NCI-H2029 treated with DMSO at 0.1 percent for 48 hours (cell line): Measurements from ENCODE around the gene MAP1A.

Source experiments
- DNase-seq: peaks from one replicate; lab custom pipeline; 2025; lab: John Stamatoyannopoulos, UW

MAP1A gene

GRCh38 chr15:43517354-43518196 lies at the start of gene MAP1A:
TSS of gene MAP1A (plus strand) at chr15:43517608. CDS start at chr15:43521474, 3,866 bp downstream.
- DNase-seq = no peak

- DNase-seq = no peak
Observed at GRCh38 chr15:43469867-43470266, 47.5 kb upstream of the MAP1A start.

GRCh38 chr15:43471975-43472374 lies 45.4 kb upstream of the MAP1A start:
- DNase-seq = no peak

- no peak for DNase-seq
Observed at GRCh38 chr15:43473885-43474284, 43.5 kb upstream of the MAP1A start.

- no peak for DNase-seq
Observed at GRCh38 chr15:43483297-43484128, 33.9 kb upstream of the MAP1A start.

- DNase-seq = no peak
Observed at GRCh38 chr15:43484455-43484854, 33.0 kb upstream of the MAP1A start.

GRCh38 chr15:43487271-43487895 lies 30.0 kb upstream of the MAP1A start:
- no peak for DNase-seq

GRCh38 chr15:43488790-43489189 lies 28.6 kb upstream of the MAP1A start:
- DNase-seq = no peak

GRCh38 chr15:43489191-43489590 lies 28.2 kb upstream of the MAP1A start:
- DNase-seq = peak; percentile 6

- no peak for DNase-seq
Observed at GRCh38 chr15:43492266-43492665, 25.1 kb upstream of the MAP1A start.

GRCh38 chr15:43492673-43493601 lies 24.5 kb upstream of the MAP1A start, which contains the start of gene TP53BP1:
TSS of gene TP53BP1 (minus strand) at chr15:43493156. CDS start at chr15:43493043, 113 bp downstream.
- peak; percentile 39 for DNase-seq

- DNase-seq = no peak
Observed at GRCh38 chr15:43493703-43494472, 23.5 kb upstream of the MAP1A start.

- DNase-seq = no peak
Observed at GRCh38 chr15:43498990-43499389, 18.4 kb upstream of the MAP1A start.

GRCh38 chr15:43499635-43500034 lies 17.8 kb upstream of the MAP1A start:
- no peak for DNase-seq

GRCh38 chr15:43505738-43506137 lies 11.7 kb upstream of the MAP1A start:
- no peak for DNase-seq

- DNase-seq = no peak
Observed at GRCh38 chr15:43508421-43508820, 9.0 kb upstream of the MAP1A start.

GRCh38 chr15:43508991-43509659 lies 8.3 kb upstream of the MAP1A start:
- no peak for DNase-seq

- DNase-seq = no peak
Observed at GRCh38 chr15:43509660-43510199, 7.7 kb upstream of the MAP1A start.

- DNase-seq = peak; percentile 44
Observed at GRCh38 chr15:43510200-43511011, 7.0 kb upstream of the MAP1A start.
